COLO668 (cell line): ENCODE results near the gene DDX52.

Experiments used
- DNase-seq: peaks from one replicate; lab custom pipeline; 2025; ENCODE audit not compliant: unreplicated experiment; lab: John Stamatoyannopoulos, UW

DDX52 gene

GRCh38 chr17:37585066-37585465, 58.2 kb downstream of the DDX52 start:
- no peak for DNase-seq

- DNase-seq = no peak
Observed at GRCh38 chr17:37576281-37576680, 67.0 kb downstream of the DDX52 start.

- no peak for DNase-seq
Observed at GRCh38 chr17:37574427-37574826, 68.8 kb downstream of the DDX52 start.

- DNase-seq = no peak
Observed at GRCh38 chr17:37571674-37572073, 71.6 kb downstream of the DDX52 start.

- DNase-seq = peak; percentile 19
Observed at GRCh38 chr17:37570527-37571093, 72.6 kb downstream of the DDX52 start.

GRCh38 chr17:37568350-37569053, 74.7 kb downstream of the DDX52 start:
- DNase-seq = no peak

GRCh38 chr17:37567538-37567937, 75.7 kb downstream of the DDX52 start:
- DNase-seq = no peak

GRCh38 chr17:37567137-37567536, 76.1 kb downstream of the DDX52 start:
- DNase-seq = no peak

GRCh38 chr17:37564252-37564651, 79.0 kb downstream of the DDX52 start:
- DNase-seq = no peak

- no peak for DNase-seq
Observed at GRCh38 chr17:37562016-37562745, 81.1 kb downstream of the DDX52 start.
